ENCODE data around the gene CRX.
"Not testable (repeated sequence)": the region's sequence is repeated elsewhere in the genome, so short reads cannot be mapped to it uniquely, and the experiment has no call there.

DNA sequence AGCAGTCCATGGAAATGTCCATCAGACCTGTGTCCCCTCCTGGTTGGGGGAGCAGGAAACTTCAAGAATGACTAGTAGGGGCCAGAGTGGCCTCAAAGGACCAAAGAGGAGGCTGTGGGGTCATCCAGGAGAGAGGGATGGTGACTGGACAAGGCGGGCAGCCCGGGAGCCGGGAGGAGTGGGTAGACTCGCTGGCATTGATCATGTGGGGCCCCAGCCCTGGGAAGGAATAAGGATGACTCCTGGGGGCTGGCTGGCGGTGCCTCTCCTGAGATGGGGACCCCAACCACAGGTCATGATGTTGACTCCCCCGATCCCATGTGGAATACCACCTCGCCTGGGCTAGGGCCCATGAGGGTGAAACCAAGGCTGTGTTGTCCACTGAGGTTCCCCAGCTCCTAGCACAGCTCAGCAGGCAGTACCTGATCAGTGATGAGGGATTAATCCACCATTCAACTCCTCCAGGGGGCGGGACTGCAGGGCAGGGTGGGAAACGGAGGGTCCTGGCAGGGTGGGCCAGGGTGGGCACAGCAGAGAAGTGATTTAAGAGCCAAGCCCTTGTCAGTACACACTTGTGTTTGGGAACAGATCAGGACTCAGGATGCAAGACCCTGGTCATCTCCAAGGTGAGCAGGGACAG lies 37.0 kb downstream of the CRX start, which contains the start of gene TPRX2:
- TF ChIP-seq, protein P1, sequence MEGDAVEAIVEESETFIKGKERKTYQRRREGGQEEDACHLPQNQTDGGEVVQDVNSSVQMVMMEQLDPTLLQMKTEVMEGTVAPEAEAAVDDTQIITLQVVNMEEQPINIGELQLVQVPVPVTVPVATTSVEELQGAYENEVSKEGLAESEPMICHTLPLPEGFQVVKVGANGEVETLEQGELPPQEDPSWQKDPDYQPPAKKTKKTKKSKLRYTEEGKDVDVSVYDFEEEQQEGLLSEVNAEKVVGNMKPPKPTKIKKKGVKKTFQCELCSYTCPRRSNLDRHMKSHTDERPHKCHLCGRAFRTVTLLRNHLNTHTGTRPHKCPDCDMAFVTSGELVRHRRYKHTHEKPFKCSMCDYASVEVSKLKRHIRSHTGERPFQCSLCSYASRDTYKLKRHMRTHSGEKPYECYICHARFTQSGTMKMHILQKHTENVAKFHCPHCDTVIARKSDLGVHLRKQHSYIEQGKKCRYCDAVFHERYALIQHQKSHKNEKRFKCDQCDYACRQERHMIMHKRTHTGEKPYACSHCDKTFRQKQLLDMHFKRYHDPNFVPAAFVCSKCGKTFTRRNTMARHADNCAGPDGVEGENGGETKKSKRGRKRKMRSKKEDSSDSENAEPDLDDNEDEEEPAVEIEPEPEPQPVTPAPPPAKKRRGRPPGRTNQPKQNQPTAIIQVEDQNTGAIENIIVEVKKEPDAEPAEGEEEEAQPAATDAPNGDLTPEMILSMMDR (conservative IDR thresholded peaks at IDR 0.05): not testable (repeated sequence)
- TF ChIP-seq ZFX (IDR thresholded peaks at IDR 0.05): not testable (repeated sequence)

Measured in C4-2B (cell line).